ENCODE data around the gene FAM171A2. TPM values are rescaled to one million over a fixed set of nuclear protein-coding genes. Genes with fewer than 3 reads are reported as not detected.

Gene FAM171A2
- total RNA-seq: 3.5 and 3.6 TPM in 2 replicates

GRCh38 chr17:44363613-44364159 is at the start of gene FAM171A2:
TSS of gene FAM171A2 (minus strand) at chr17:44363853. CDS start at chr17:44363714, 139 bp downstream.

GRCh38 chr17:44389281-44389680 is 25.6 kb upstream of the FAM171A2 start, which contains the start of gene ITGA2B:
TSS of gene ITGA2B (minus strand) at chr17:44389649. CDS start at chr17:44389473, 176 bp downstream.

DNA sequence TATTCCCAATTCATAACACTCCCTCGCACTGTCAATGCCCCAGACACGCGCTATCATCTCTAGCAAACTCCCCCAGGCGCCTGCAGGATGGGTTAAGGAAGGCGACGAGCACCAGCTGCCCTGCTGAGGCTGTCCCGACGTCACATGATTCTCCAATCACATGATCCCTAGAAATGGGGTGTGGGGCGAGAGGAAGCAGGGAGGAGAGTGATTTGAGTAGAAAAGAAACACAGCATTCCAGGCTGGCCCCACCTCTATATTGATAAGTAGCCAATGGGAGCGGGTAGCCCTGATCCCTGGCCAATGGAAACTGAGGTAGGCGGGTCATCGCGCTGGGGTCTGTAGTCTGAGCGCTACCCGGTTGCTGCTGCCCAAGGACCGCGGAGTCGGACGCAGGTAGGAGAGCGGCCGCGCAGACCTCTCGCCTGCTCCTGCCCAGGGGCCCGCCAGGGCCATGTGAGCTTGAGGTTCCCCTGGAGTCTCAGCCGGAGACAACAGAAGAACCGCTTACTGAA is 18.7 kb downstream of the FAM171A2 start, which contains the start of gene GRN:
GRN (plus strand) TSS at position 364 of the 515 bp plus-strand sequence. CDS start 3,863 bp downstream, outside the sequence.

GRCh38 chr17:44324571-44325275 is 38.9 kb downstream of the FAM171A2 start, which contains the start of gene SLC25A39:
TSS of gene SLC25A39 (minus strand) at chr17:44324823. CDS start at chr17:44323562, 1,261 bp downstream.

GRCh38 chr17:44308320-44308818 is 55.3 kb downstream of the FAM171A2 start, which contains the start of gene RUNDC3A:
TSS of gene RUNDC3A (plus strand) at chr17:44308601. CDS start at chr17:44308833, 232 bp downstream.

Other genes with a start within 250 kb of the FAM171A2 start
- gene HDAC5, start 240.2 kb downstream of the FAM171A2 start, total RNA-seq: 45.6 and 50.3 TPM in 2 replicates
- gene HROB, start 221.9 kb downstream of the FAM171A2 start, total RNA-seq: 2.6 and 2.8 TPM in 2 replicates
- not detected in 2 replicates for gene ASB16, start 193.1 kb downstream of the FAM171A2 start, total RNA-seq
- 24.3 and 36.6 TPM in 2 replicates for gene TMUB2, start 176.9 kb downstream of the FAM171A2 start, total RNA-seq
- gene ATXN7L3, start 164.0 kb downstream of the FAM171A2 start, total RNA-seq: 31.4 and 43.0 TPM in 2 replicates
- 35.3 and 63.9 TPM in 2 replicates for gene UBTF, start 144.2 kb downstream of the FAM171A2 start, total RNA-seq
- not detected in 2 replicates for gene SLC4A1, start 95.7 kb downstream of the FAM171A2 start, total RNA-seq
- 0.25 and 0.32 TPM in 2 replicates for gene RUNDC3A, start 55.3 kb downstream of the FAM171A2 start, total RNA-seq
- 49.1 and 86.8 TPM in 2 replicates for gene SLC25A39, start 39.0 kb downstream of the FAM171A2 start, total RNA-seq
- gene GRN, start 18.6 kb downstream of the FAM171A2 start, total RNA-seq: 484 and 834 TPM in 2 replicates
- under 0.01 and 0.76 TPM in 2 replicates for gene ITGA2B, start 25.8 kb upstream of the FAM171A2 start, total RNA-seq
- gene GPATCH8, start 139.6 kb upstream of the FAM171A2 start, total RNA-seq: 7.6 and 22.1 TPM in 2 replicates
- gene FZD2, start 193.6 kb upstream of the FAM171A2 start, total RNA-seq: 0.16 and 0.88 TPM in 2 replicates